ENCODE data around the gene STXBP3.
A peak's percentile ranks its signal among the peaks of the same experiment; 100 is the strongest.

Gene STXBP3

GRCh38 chr1:108814343-108815125, 68.1 kb downstream of the STXBP3 start:
- DNase-seq (ENCODE audit: low read depth) = peak; percentile 56
- TF ChIP-seq, protein P1, sequence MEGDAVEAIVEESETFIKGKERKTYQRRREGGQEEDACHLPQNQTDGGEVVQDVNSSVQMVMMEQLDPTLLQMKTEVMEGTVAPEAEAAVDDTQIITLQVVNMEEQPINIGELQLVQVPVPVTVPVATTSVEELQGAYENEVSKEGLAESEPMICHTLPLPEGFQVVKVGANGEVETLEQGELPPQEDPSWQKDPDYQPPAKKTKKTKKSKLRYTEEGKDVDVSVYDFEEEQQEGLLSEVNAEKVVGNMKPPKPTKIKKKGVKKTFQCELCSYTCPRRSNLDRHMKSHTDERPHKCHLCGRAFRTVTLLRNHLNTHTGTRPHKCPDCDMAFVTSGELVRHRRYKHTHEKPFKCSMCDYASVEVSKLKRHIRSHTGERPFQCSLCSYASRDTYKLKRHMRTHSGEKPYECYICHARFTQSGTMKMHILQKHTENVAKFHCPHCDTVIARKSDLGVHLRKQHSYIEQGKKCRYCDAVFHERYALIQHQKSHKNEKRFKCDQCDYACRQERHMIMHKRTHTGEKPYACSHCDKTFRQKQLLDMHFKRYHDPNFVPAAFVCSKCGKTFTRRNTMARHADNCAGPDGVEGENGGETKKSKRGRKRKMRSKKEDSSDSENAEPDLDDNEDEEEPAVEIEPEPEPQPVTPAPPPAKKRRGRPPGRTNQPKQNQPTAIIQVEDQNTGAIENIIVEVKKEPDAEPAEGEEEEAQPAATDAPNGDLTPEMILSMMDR (conservative IDR thresholded peaks at IDR 0.05; ENCODE audit: control insufficient read depth, insufficient read depth, low read depth, low read length) = no peak
- no peak overlapping the region for H3K4me3 ChIP-seq (ENCODE audit: control insufficient read depth, low read depth, low read length)

- DNase-seq (ENCODE audit: low read depth) = peak; percentile 14
- TF ChIP-seq, protein P1 (conservative IDR thresholded peaks at IDR 0.05; ENCODE audit: control insufficient read depth, insufficient read depth, low read depth, low read length) = no peak
- H3K4me3 ChIP-seq (ENCODE audit: control insufficient read depth, low read depth, low read length) = no peak overlapping the region
Measured at GRCh38 chr1:108815566-108815965, 69.1 kb downstream of the STXBP3 start.

- peak; percentile 94 for DNase-seq (ENCODE audit: low read depth)
- peak overlapping the region; percentile 45 for H3K4me3 ChIP-seq (ENCODE audit: control insufficient read depth, low read depth, low read length)
- TF ChIP-seq, protein P1 (conservative IDR thresholded peaks at IDR 0.05; ENCODE audit: control insufficient read depth, insufficient read depth, low read depth, low read length) = no peak
Measured at GRCh38 chr1:108816049-108816893, 69.8 kb downstream of the STXBP3 start.

- DNase-seq (ENCODE audit: low read depth) = peak; percentile 97
- peak overlapping the region; percentile 45 for H3K4me3 ChIP-seq (ENCODE audit: control insufficient read depth, low read depth, low read length)
- TF ChIP-seq, protein P1 (conservative IDR thresholded peaks at IDR 0.05; ENCODE audit: control insufficient read depth, insufficient read depth, low read depth, low read length) = no peak
Measured at GRCh38 chr1:108817016-108817415, 70.5 kb downstream of the STXBP3 start.

GRCh38 chr1:108817811-108818210, 71.3 kb downstream of the STXBP3 start:
- no peak for DNase-seq (ENCODE audit: low read depth)
- TF ChIP-seq, protein P1 (conservative IDR thresholded peaks at IDR 0.05; ENCODE audit: control insufficient read depth, insufficient read depth, low read depth, low read length) = no peak
- H3K4me3 ChIP-seq (ENCODE audit: control insufficient read depth, low read depth, low read length) = no peak overlapping the region

GRCh38 chr1:108819878-108820277, 73.4 kb downstream of the STXBP3 start:
- no peak overlapping the region for H3K4me3 ChIP-seq (ENCODE audit: control insufficient read depth, low read depth, low read length)
- DNase-seq (ENCODE audit: low read depth) = peak; percentile 25
- TF ChIP-seq, protein P1 (conservative IDR thresholded peaks at IDR 0.05; ENCODE audit: control insufficient read depth, insufficient read depth, low read depth, low read length) = no peak
